ENCODE results near the gene CPVL.

CPVL gene

GRCh38 chr7:29163854-29164253 is 17.5 kb upstream of the CPVL start:
- Histone ChIP-seq H3K14ac (ENCODE audit: low read length in 2 of 2) (no peak overlapping the region), H3K9me3 (ENCODE audit: control insufficient read depth, low read length) (peaks cover 6% of the 10 kb centered on the region), H3K23ac (ENCODE audit: low read length in 2 of 2) (no peak overlapping the region), H4K91ac (ENCODE audit: low read length) (no peak overlapping the region), H2AFZ (ENCODE audit: low read depth, low read length) (no peak overlapping the region), H3K36me3 (ENCODE audit: control insufficient read depth in 1 of 2, insufficient read depth in 2 of 2, low read depth in 1 of 2, low read length in 2 of 2) (no peaks in the 10 kb centered on the region), H4K8ac (ENCODE audit: low read length) (no peak overlapping the region), H3K4me2 (ENCODE audit: low read length, poor library complexity, severe bottlenecking) (no peak overlapping the region), H3K27me3 (ENCODE audit: control insufficient read depth in 1 of 2, insufficient read depth in 1 of 2, low read length in 2 of 2) (peaks cover 0 to 13% of the 10 kb centered on the region in 2 experiments), H3K4me1 (ENCODE audit: control insufficient read depth, insufficient read depth, low read depth, low read length) (no peaks in the 10 kb centered on the region), H2AK5ac (ENCODE audit: low read length, severe bottlenecking) (no peak overlapping the region), H3K4ac (ENCODE audit: low read depth in 1 of 2, low read length in 2 of 2) (no peak overlapping the region), H3K79me1 (replicated peaks; ENCODE audit: low read length, poor library complexity, severe bottlenecking) (no peaks in the 10 kb centered on the region), H2BK120ac (ENCODE audit: low read depth, low read length) (no peak overlapping the region), H3K9ac (ENCODE audit: low read length) (no peak overlapping the region), H2BK15ac (ENCODE audit: low read depth, poor library complexity, severe bottlenecking) (no peak overlapping the region), H3K27ac (ENCODE audit: low read length, poor library complexity, severe bottlenecking) (no peak overlapping the region), H3K18ac (ENCODE audit: low read depth in 1 of 2, low read length in 2 of 2) (no peak overlapping the region), H2BK5ac (ENCODE audit: low read depth, low read length, poor library complexity, severe bottlenecking) (no peak overlapping the region), H2BK12ac (ENCODE audit: low read length in 2 of 2) (no peak overlapping the region), H3K4me3 (ENCODE audit: insufficient read depth in 1 of 2, low read depth in 1 of 2, low read length in 2 of 2) (no peak overlapping the region)
- no peak for DNase-seq
- 95% methylated on average over 2 of the region's 3 CpGs for WGBS

- Histone ChIP-seq H4K8ac (ENCODE audit: low read length) (no peak overlapping the region), H3K4ac (ENCODE audit: low read depth in 1 of 2, low read length in 2 of 2) (no peak overlapping the region), H3K36me3 (ENCODE audit: control insufficient read depth in 1 of 2, insufficient read depth in 2 of 2, low read depth in 1 of 2, low read length in 2 of 2) (no peaks in the 10 kb centered on the region), H3K4me1 (ENCODE audit: control insufficient read depth, insufficient read depth, low read depth, low read length) (no peaks in the 10 kb centered on the region), H2BK12ac (ENCODE audit: low read length in 2 of 2) (no peak overlapping the region), H3K9ac (ENCODE audit: low read length) (no peak overlapping the region), H4K91ac (ENCODE audit: low read length) (no peak overlapping the region), H2BK120ac (ENCODE audit: low read depth, low read length) (no peak overlapping the region), H3K27ac (ENCODE audit: low read length, poor library complexity, severe bottlenecking) (no peak overlapping the region), H3K23ac (ENCODE audit: low read length in 2 of 2) (no peak overlapping the region), H2BK5ac (ENCODE audit: low read depth, low read length, poor library complexity, severe bottlenecking) (no peak overlapping the region), H2AK5ac (ENCODE audit: low read length, severe bottlenecking) (no peak overlapping the region), H2AFZ (ENCODE audit: low read depth, low read length) (no peak overlapping the region), H3K14ac (ENCODE audit: low read length in 2 of 2) (no peak overlapping the region), H3K9me3 (ENCODE audit: control insufficient read depth, low read length) (peaks cover 6% of the 10 kb centered on the region), H3K4me2 (ENCODE audit: low read length, poor library complexity, severe bottlenecking) (no peak overlapping the region), H3K79me1 (replicated peaks; ENCODE audit: low read length, poor library complexity, severe bottlenecking) (no peaks in the 10 kb centered on the region), H3K4me3 (ENCODE audit: insufficient read depth in 1 of 2, low read depth in 1 of 2, low read length in 2 of 2) (no peak overlapping the region), H3K27me3 (ENCODE audit: control insufficient read depth in 1 of 2, insufficient read depth in 1 of 2, low read length in 2 of 2) (peaks cover 0 to 22% of the 10 kb centered on the region in 2 experiments), H3K18ac (ENCODE audit: low read depth in 1 of 2, low read length in 2 of 2) (no peak overlapping the region), H2BK15ac (ENCODE audit: low read depth, poor library complexity, severe bottlenecking) (no peak overlapping the region)
- DNase-seq, result no peak
- WGBS, result no CpG with 5 or more reads among the region's 6 CpGs
Measured at GRCh38 chr7:29162577-29162976, 16.2 kb upstream of the CPVL start.

DNA sequence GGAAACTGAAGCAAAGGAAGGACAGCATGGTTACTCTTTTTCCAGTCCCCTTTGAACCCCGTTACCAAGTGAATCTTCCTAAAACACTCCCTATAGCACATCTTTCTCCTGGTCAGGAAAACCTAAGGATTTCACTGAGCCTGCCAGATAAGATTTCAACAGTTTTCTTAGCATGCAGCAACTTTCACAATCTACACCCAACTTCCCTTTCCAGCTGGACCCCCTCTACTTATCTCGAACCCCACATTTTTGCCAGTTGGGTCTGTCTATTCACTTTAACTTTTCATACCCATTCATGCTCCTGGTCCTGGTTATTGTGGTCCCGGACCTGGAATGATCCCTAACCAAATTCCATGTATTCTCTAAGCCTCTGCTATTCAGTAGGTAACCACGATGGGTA is 14.9 kb upstream of the CPVL start:
- Histone ChIP-seq H3K14ac (ENCODE audit: low read length in 2 of 2) (no peak overlapping the region), H2AFZ (ENCODE audit: low read depth, low read length) (no peak overlapping the region), H3K4me3 (ENCODE audit: insufficient read depth in 1 of 2, low read depth in 1 of 2, low read length in 2 of 2) (no peak overlapping the region), H3K23ac (ENCODE audit: low read length in 2 of 2) (no peak overlapping the region), H2BK15ac (ENCODE audit: low read depth, poor library complexity, severe bottlenecking) (no peak overlapping the region), H3K4ac (ENCODE audit: low read depth in 1 of 2, low read length in 2 of 2) (no peak overlapping the region), H3K4me1 (ENCODE audit: control insufficient read depth, insufficient read depth, low read depth, low read length) (no peaks in the 10 kb centered on the region), H2BK5ac (ENCODE audit: low read depth, low read length, poor library complexity, severe bottlenecking) (no peak overlapping the region), H3K27me3 (ENCODE audit: control insufficient read depth in 1 of 2, insufficient read depth in 1 of 2, low read length in 2 of 2) (peaks cover 4 to 26% of the 10 kb centered on the region in 2 experiments), H2BK120ac (ENCODE audit: low read depth, low read length) (no peak overlapping the region), H4K8ac (ENCODE audit: low read length) (no peak overlapping the region), H3K9me3 (ENCODE audit: control insufficient read depth, low read length) (peaks cover 5% of the 10 kb centered on the region), H3K79me1 (replicated peaks; ENCODE audit: low read length, poor library complexity, severe bottlenecking) (no peaks in the 10 kb centered on the region), H3K18ac (ENCODE audit: low read depth in 1 of 2, low read length in 2 of 2) (no peak overlapping the region), H3K9ac (ENCODE audit: low read length) (no peak overlapping the region), H2BK12ac (ENCODE audit: low read length in 2 of 2) (no peak overlapping the region), H3K4me2 (ENCODE audit: low read length, poor library complexity, severe bottlenecking) (no peak overlapping the region), H3K27ac (ENCODE audit: low read length, poor library complexity, severe bottlenecking) (no peak overlapping the region), H4K91ac (ENCODE audit: low read length) (no peak overlapping the region), H2AK5ac (ENCODE audit: low read length, severe bottlenecking) (no peak overlapping the region), H3K36me3 (ENCODE audit: control insufficient read depth in 1 of 2, insufficient read depth in 2 of 2, low read depth in 1 of 2, low read length in 2 of 2) (no peaks in the 10 kb centered on the region)
- WGBS, result 91% methylated on average over 3 of the region's 4 CpGs
- no peak for DNase-seq

DNA sequence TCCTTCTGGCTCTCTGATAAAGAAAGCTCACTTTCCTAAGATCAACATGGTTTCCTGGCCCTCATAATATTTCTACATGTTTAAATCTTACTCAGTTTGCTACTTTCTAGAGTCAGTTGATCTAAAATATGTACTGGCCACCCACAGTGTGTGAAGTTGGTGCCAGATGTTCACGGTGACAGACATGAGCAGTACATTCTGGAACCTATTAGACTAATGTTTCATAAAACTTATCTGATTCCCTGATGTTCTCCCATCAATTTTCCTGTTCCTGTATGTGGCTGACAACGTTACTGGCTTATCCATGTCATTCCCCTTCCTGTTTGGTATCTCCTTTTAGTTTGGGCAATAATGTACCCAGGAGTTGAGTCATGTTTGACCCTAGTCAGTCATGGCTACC is 13.7 kb upstream of the CPVL start:
- no peak overlapping the region for H4K8ac ChIP-seq (ENCODE audit: low read length)
- H3K9ac ChIP-seq (ENCODE audit: low read length), result no peak overlapping the region
- no peak overlapping the region for H2BK12ac ChIP-seq (ENCODE audit: low read length in 2 of 2)
- no peak overlapping the region for H2AK5ac ChIP-seq (ENCODE audit: low read length, severe bottlenecking)
- H3K9me3 ChIP-seq (ENCODE audit: control insufficient read depth, low read length), result no peaks in the 10 kb centered on the region
- peaks cover 4 to 26% of the 10 kb centered on the region in 2 experiments for H3K27me3 ChIP-seq (ENCODE audit: control insufficient read depth in 1 of 2, insufficient read depth in 1 of 2, low read length in 2 of 2)
- WGBS, result 62% methylated on average over 2 of the region's 2 CpGs
- H3K14ac ChIP-seq (ENCODE audit: low read length in 2 of 2), result no peak overlapping the region
- no peak overlapping the region for H4K91ac ChIP-seq (ENCODE audit: low read length)
- H2BK15ac ChIP-seq (ENCODE audit: low read depth, poor library complexity, severe bottlenecking), result no peak overlapping the region
- no peak overlapping the region for H2AFZ ChIP-seq (ENCODE audit: low read depth, low read length)
- no peaks in the 10 kb centered on the region for H3K4me1 ChIP-seq (ENCODE audit: control insufficient read depth, insufficient read depth, low read depth, low read length)
- H3K18ac ChIP-seq (ENCODE audit: low read depth in 1 of 2, low read length in 2 of 2), result no peak overlapping the region
- H3K4me3 ChIP-seq (ENCODE audit: insufficient read depth in 1 of 2, low read depth in 1 of 2, low read length in 2 of 2), result no peak overlapping the region
- DNase-seq, result no peak
- no peak overlapping the region for H3K23ac ChIP-seq (ENCODE audit: low read length in 2 of 2)
- H3K79me1 ChIP-seq (replicated peaks; ENCODE audit: low read length, poor library complexity, severe bottlenecking), result no peaks in the 10 kb centered on the region
- no peak overlapping the region for H3K4ac ChIP-seq (ENCODE audit: low read depth in 1 of 2, low read length in 2 of 2)
- no peak overlapping the region for H2BK5ac ChIP-seq (ENCODE audit: low read depth, low read length, poor library complexity, severe bottlenecking)
- H3K36me3 ChIP-seq (ENCODE audit: control insufficient read depth in 1 of 2, insufficient read depth in 2 of 2, low read depth in 1 of 2, low read length in 2 of 2), result no peaks in the 10 kb centered on the region
- H3K27ac ChIP-seq (ENCODE audit: low read length, poor library complexity, severe bottlenecking), result no peak overlapping the region
- H3K4me2 ChIP-seq (ENCODE audit: low read length, poor library complexity, severe bottlenecking), result no peak overlapping the region
- no peak overlapping the region for H2BK120ac ChIP-seq (ENCODE audit: low read depth, low read length)
